Aorta (tissue), 5 donors: Measurements from ENCODE around the gene ANP32E. TPM values are rescaled to one million over a fixed set of nuclear protein-coding genes. Genes with fewer than 3 reads are reported as not detected.

ENCODE experiments used
- ATAC-seq: fragments of 200-7000 bp; cut with Tn5 transposase; one replicate; pipeline ENCODE4 v1.9.1; 2022; ENCODE audit warnings: moderate library complexity; ENCODE audit not compliant: low FRiP score
- DNase-seq, 2 donors: peaks; one replicate each; pipeline ENCODE4 v3.0.0-alpha.2; 2020
- H3K27ac ChIP-seq, 2 donors: one replicate each; pipeline ENCODE4 v1.5.1; 2013; ENCODE audit warnings: low read length in 2 of 2, mild to moderate bottlenecking in 2 of 2, moderate library complexity in 2 of 2, control low read depth in 1 of 2, inconsistent platforms in 1 of 2, low read depth in 1 of 2
- H3K27me3 ChIP-seq, 2 donors: one replicate each; pipeline ENCODE4 v1.6.1; 2013; ENCODE audit warnings: control low read depth in 1 of 2, low read length in 1 of 2, mild to moderate bottlenecking in 1 of 2, moderate library complexity in 1 of 2; ENCODE audit not compliant: insufficient read depth in 2 of 2, control insufficient read depth in 1 of 2
- H3K36me3 ChIP-seq, 2 donors: one replicate each; pipeline ENCODE4 v1.6.1; 2013; ENCODE audit warnings: control low read depth in 1 of 2, low read length in 1 of 2, mild to moderate bottlenecking in 1 of 2; ENCODE audit not compliant: insufficient read depth in 2 of 2, control insufficient read depth in 1 of 2
- H3K4me1 ChIP-seq, 2 donors: one replicate each; pipeline ENCODE4 v1.6.1; 2013; ENCODE audit warnings: low read length in 2 of 2, control low read depth in 1 of 2, mild to moderate bottlenecking in 1 of 2, moderate library complexity in 1 of 2; ENCODE audit not compliant: insufficient read depth in 2 of 2, control insufficient read depth in 1 of 2
- H3K4me3 ChIP-seq, 2 donors: one replicate each; pipeline ENCODE4 v1.5.1; 2013; ENCODE audit warnings: low read length in 2 of 2, control low read depth in 1 of 2, mild to moderate bottlenecking in 1 of 2
- H3K9me3 ChIP-seq: one replicate; pipeline ENCODE4 v1.6.1; 2013; ENCODE audit warnings: mild to moderate bottlenecking, low read length; ENCODE audit not compliant: control insufficient read depth
- WGBS, 2 donors: extraction: QIAGEN DNeasy Blood & Tissue Kit; methylation state at CpG; one replicate each; pipeline ENCODE4 v1.1.7; 2013; 5-methylcytosine and 5-hydroxymethylcytosine counted together
- intact Hi-C, 2 donors: fragments of 100-400 bp; cut with DNase I; formaldehyde crosslinking; loops; one replicate each; pipeline versions ENCODE4 v1.14.2 to v1.15.0; 2022
- polyA plus RNA-seq, 2 donors: library from polyadenylated mRNA; stranded (reverse); fragments of 200-250 nt; gene quantifications; one replicate each; pipeline ENCODE4 v1.2.3, GENCODE V29; 2013
- total RNA-seq, 2 donors: library from RNA; stranded (reverse); fragmentation: NEBNext Ultra II Directional; extraction: Animal tissue kit (Norgen Biotek cat#: 25700); gene quantifications; one replicate each; pipeline ENCODE4 v1.2.1, GENCODE V29; 2021
- donor health status: healthy with polysubstance abuse.
- donor health status: Bipolar disorder and iron deficiency.
- donor health status: DM: no; HTN: no; CAD: no.
- donor health status: DM: no; HTN: no; CAD: no.
- donor health status: DM: yes; HTN: yes; CAD: no.

The ANP32E gene
- total and polyA plus RNA-seq, 4 donors = 24.6 to 44.8 (median 35.0) TPM

DNA sequence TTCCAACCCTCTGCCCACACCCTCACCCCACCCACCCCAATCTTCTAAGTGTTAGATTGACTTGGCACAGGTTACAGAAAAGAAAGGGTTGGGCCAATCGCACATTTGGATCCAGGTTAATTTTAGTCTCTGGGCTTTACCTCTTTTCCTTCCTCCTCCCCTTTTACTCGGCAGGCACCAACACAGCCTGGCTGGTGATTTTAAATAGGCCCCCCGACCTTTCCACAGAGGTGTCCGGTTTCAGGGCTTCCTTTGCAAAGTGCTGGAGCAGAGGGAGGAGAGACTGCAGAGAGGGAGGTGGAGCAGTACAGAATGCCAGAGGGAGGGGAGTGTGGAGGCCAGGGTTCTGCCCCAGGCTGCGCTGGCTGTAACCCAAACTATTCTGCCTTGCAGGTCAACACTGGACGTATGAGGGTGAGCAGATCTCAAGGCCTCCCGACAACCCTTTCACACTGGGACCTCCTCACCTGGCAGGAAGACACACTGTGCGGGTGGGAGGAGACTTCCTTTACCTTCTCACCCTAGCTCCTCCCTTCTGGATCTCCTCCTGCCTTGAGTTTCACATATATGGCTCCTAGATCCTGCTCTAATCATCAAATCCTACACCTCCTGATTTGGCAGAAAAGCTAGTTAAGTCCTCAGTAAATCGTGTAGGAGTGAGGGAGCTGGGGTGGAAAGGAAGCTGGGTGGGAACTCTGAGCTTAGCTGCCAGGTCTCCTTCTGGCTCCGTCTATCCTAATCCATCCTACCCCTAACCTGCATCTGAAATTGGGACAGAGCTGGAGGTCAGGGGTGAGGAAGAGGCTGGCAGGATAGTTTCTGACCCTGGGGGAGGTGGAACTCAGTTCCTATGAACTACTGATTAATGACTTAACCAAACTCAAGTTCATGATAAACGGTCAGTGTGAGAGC is 24.1 kb upstream of the ANP32E start:
- H3K27me3 ChIP-seq = no peaks in the 10 kb centered on the region
- no peak overlapping the region for H3K4me3 ChIP-seq
- intact Hi-C loops = no loop called here
- H3K9me3 ChIP-seq = no peaks in the 10 kb centered on the region
- WGBS, 2 donors = 15 to 17% methylated on average over 11 of the region's 11 CpGs
- peaks cover 0 to 2% of the 10 kb centered on the region in 2 donors for H3K36me3 ChIP-seq
- ATAC-seq (no peak), DNase-seq (no peak)
- H3K27ac ChIP-seq = no peak overlapping the region
- H3K4me1 ChIP-seq = peaks cover 0 to 3% of the 10 kb centered on the region in 2 donors

- peaks cover 0 to 3% of the 10 kb centered on the region in 2 donors for H3K4me1 ChIP-seq
- intact Hi-C loops = no loop called here
- WGBS, 2 donors = 43 to 48% methylated on average over 4 of the region's 4 CpGs
Measured at GRCh38 chr1:150259217-150259616, 23.3 kb upstream of the ANP32E start.

GRCh38 chr1:150257624-150258585 is 22.0 kb upstream of the ANP32E start, which contains the start of gene CA14:
TSS of gene CA14 (plus strand) at chr1:150257774. CDS start at chr1:150258129, 355 bp downstream.
- H3K27ac ChIP-seq = no peak within 1 kb of the TSS
- ATAC-seq = no peak
- peaks cover 0 to 3% of the 10 kb centered on the region in 2 donors for H3K4me1 ChIP-seq
- 65 to 66% methylated on average over 13 of the region's 13 CpGs for WGBS, 2 donors
- no peaks in the 10 kb centered on the region for H3K36me3 ChIP-seq
- no peak for DNase-seq
- no peaks in the 10 kb centered on the region for H3K27me3 ChIP-seq
- intact Hi-C loops = loop anchor here (2.0 kb wide), 1 partner anchor 23 kb away; no protein-coding TSS in a partner anchor
- no peaks in the 10 kb centered on the region for H3K9me3 ChIP-seq
- no peak within 1 kb of the TSS for H3K4me3 ChIP-seq

More at GRCh38 chr1:150259217-150259616, 23.3 kb upstream of the ANP32E start:
- Histone ChIP-seq H3K36me3 (no peaks in the 10 kb centered on the region), H3K9me3 (no peaks in the 10 kb centered on the region), H3K27ac (no peak overlapping the region), H3K27me3 (no peaks in the 10 kb centered on the region), H3K4me3 (no peak overlapping the region)
- no peak for ATAC-seq
- no peak for DNase-seq

- intact Hi-C loops = loop anchor here (2.0 kb wide), 1 partner anchor 24 kb away; no protein-coding TSS in a partner anchor
- 37 to 43% methylated on average over 14 of the region's 14 CpGs for WGBS, 2 donors
- H3K4me1 ChIP-seq = peaks cover 0 to 3% of the 10 kb centered on the region in 2 donors
Measured at GRCh38 chr1:150256554-150257341, 20.8 kb upstream of the ANP32E start.

DNA sequence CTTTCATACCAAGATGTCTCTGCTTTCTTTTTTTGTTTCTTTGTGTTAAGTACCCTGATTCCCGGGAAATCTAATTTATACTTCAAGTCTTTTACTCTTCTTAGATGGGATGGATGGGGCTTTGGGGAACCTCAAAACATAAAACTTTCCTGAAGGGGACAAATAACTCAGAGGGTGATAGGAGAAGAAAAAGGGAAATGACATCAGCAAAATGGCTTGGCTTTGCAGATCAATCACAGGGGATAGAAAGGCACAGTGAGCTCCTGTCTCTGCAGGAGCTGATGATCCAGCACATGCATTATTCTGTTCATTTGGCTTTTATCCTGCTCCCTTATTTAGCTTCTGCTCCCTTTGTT is 20.3 kb upstream of the ANP32E start:
- Histone ChIP-seq H3K27ac (peak overlapping the region in 1 of 2 donors; percentile 91), H3K9me3 (no peaks in the 10 kb centered on the region), H3K4me1 (peaks cover 0 to 3% of the 10 kb centered on the region in 2 donors), H3K4me3 (no peak overlapping the region), H3K27me3 (no peaks in the 10 kb centered on the region), H3K36me3 (no peaks in the 10 kb centered on the region)
- DNase-seq (no peak), ATAC-seq (no peak)
- intact Hi-C loops = loop anchor here (2.0 kb wide), 1 partner anchor 25 kb away; no protein-coding TSS in a partner anchor
- 3 to 6% methylated on average over 1 of the region's 1 CpG for WGBS, 2 donors

More at GRCh38 chr1:150256554-150257341, 20.8 kb upstream of the ANP32E start:
- no peak overlapping the region for H3K4me3 ChIP-seq
- no peaks in the 10 kb centered on the region for H3K36me3 ChIP-seq
- H3K27me3 ChIP-seq = no peaks in the 10 kb centered on the region
- H3K9me3 ChIP-seq = no peaks in the 10 kb centered on the region
- ATAC-seq = no peak
- DNase-seq = no peak
- H3K27ac ChIP-seq = no peak overlapping the region

DNA sequence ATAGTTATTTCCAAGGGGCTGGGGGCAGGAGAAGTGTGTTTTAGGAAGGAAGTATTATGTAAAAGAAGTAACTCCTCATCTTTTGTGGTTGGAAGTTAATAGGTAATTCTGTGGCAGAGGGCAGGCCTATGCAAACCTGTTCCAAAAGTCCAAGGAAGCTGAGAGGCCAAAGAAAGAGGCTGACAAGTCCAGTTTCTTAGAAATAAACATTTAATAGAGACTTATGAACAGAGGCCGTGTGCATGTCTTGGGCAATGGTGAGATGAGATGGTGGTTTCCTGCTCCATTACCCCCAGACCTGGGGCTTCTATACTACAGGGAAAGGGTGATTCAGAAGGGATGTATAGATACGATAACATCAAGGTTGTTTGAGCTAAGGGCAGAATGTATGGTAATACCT is 14.0 kb upstream of the ANP32E start:
- intact Hi-C loops = no loop called here
- ATAC-seq = no peak
- no peaks in the 10 kb centered on the region for H3K36me3 ChIP-seq
- H3K9me3 ChIP-seq = no peaks in the 10 kb centered on the region
- WGBS, 2 donors = 86 to 92% methylated on average over 2 of the region's 2 CpGs
- no peaks in the 10 kb centered on the region for H3K27me3 ChIP-seq
- H3K4me1 ChIP-seq = no peaks in the 10 kb centered on the region
- no peak overlapping the region for H3K4me3 ChIP-seq
- H3K27ac ChIP-seq = no peak overlapping the region
- no peak for DNase-seq

- no peak overlapping the region for H3K27ac ChIP-seq
- H3K9me3 ChIP-seq = no peaks in the 10 kb centered on the region
- ATAC-seq (no peak), DNase-seq (peak in 1 of 2 donors; percentile 42)
- no peaks in the 10 kb centered on the region for H3K36me3 ChIP-seq
- H3K4me3 ChIP-seq = no peak overlapping the region
- H3K27me3 ChIP-seq = no peaks in the 10 kb centered on the region
- intact Hi-C loops = no loop called here
- WGBS, 2 donors = 94 to 95% methylated on average over 3 of the region's 3 CpGs
- no peaks in the 10 kb centered on the region for H3K4me1 ChIP-seq
Measured at GRCh38 chr1:150243003-150243402, 7.1 kb upstream of the ANP32E start.

- WGBS, 2 donors = 93 to 94% methylated on average over 21 of the region's 21 CpGs
- intact Hi-C loops = no loop called here
- DNase-seq = peak in 1 of 2 donors; percentile 52
- Histone ChIP-seq H3K36me3 (no peaks in the 10 kb centered on the region), H3K27ac (no peak overlapping the region), H3K4me1 (no peaks in the 10 kb centered on the region), H3K27me3 (no peaks in the 10 kb centered on the region), H3K9me3 (no peaks in the 10 kb centered on the region), H3K4me3 (no peak overlapping the region)
- ATAC-seq = no peak
Measured at GRCh38 chr1:150237746-150238145, 1.8 kb upstream of the ANP32E start.
